Astrocyte of the cerebellum (primary cell): ENCODE measurements around the gene F10.
"Not testable (repeated sequence)": the region's sequence is repeated elsewhere in the genome, so short reads cannot be mapped to it uniquely, and the experiment has no call there.

Experiments
- DNase-seq: peaks from one replicate; pipeline ENCODE4 v3.0.0-alpha.2; 2011; ENCODE audit warnings: low read depth
- H3K4me3 ChIP-seq: 2 replicates; pipeline ENCODE4 v1.5.1; 2011; ENCODE audit warnings: mild to moderate bottlenecking, low read depth, low read length, moderate library complexity
- CTCF ChIP-seq: IDR thresholded peaks from 2 replicates; pipeline ENCODE4 v1.5.1; 2012; ENCODE audit warnings: low read length, low read depth, moderate library complexity, mild to moderate bottlenecking; ENCODE audit errors: missing control alignments
- in situ Hi-C: cut with HindIII; loops from 2 replicates; pipeline ENCODE4 v1.10.0; 2017; ENCODE audit warnings: low sequenced_read_pairs

F10 gene

GRCh38 chr13:113160983-113161382 is 38.4 kb downstream of the F10 start:
- no peak overlapping the region for H3K4me3 ChIP-seq
- DNase-seq = no peak
- TF ChIP-seq CTCF = no peak
- in situ Hi-C loops = no loop called here

GRCh38 chr13:113161433-113161832 is 38.8 kb downstream of the F10 start:
- no peak for TF ChIP-seq CTCF
- DNase-seq = no peak
- H3K4me3 ChIP-seq = no peak overlapping the region
- in situ Hi-C loops = no loop called here

- H3K4me3 ChIP-seq, in situ Hi-C loops, DNase-seq: not testable (repeated sequence)
Observed at GRCh38 chr13:113161975-113162374, 39.4 kb downstream of the F10 start.

GRCh38 chr13:113162783-113163685 is 40.4 kb downstream of the F10 start:
- DNase-seq = no peak
- TF ChIP-seq CTCF = no peak

GRCh38 chr13:113164492-113164891 is 41.9 kb downstream of the F10 start:
- no peak for TF ChIP-seq CTCF
- no peak for DNase-seq
- in situ Hi-C loops = no loop called here

More at GRCh38 chr13:113162783-113163685, 40.4 kb downstream of the F10 start:
- H3K4me3 ChIP-seq = no peak overlapping the region
- in situ Hi-C loops = no loop called here

GRCh38 chr13:113166266-113166665 is 43.7 kb downstream of the F10 start:
- in situ Hi-C loops = no loop called here
- DNase-seq = no peak
- TF ChIP-seq CTCF = no peak
- H3K4me3 ChIP-seq = no peak overlapping the region

More at GRCh38 chr13:113164492-113164891, 41.9 kb downstream of the F10 start:
- no peak overlapping the region for H3K4me3 ChIP-seq

- H3K4me3 ChIP-seq = no peak overlapping the region
- no peak for TF ChIP-seq CTCF
- in situ Hi-C loops = no loop called here
- no peak for DNase-seq
Observed at GRCh38 chr13:113166681-113167080, 44.1 kb downstream of the F10 start.
